DND-41 (cell line): ENCODE data around the gene CSNK2B.

Experiments used
- EZH2 ChIP-seq: IDR thresholded peaks from 3 replicates; pipeline ENCODE4 v1.6.1; 2012; ENCODE audit warnings: borderline replicate concordance, low read depth, mild to moderate bottlenecking, moderate library complexity, low read length, inconsistent platforms; ENCODE audit not compliant: severe bottlenecking
- TF ChIP-seq, protein P1 (sequence below): IDR thresholded peaks from 2 replicates; pipeline ENCODE4 v1.5.1; 2012; ENCODE audit warnings: borderline replicate concordance, low read length, moderate library complexity, mild to moderate bottlenecking; ENCODE audit not compliant: poor library complexity, severe bottlenecking; ENCODE audit errors: extremely low read depth

DNA sequence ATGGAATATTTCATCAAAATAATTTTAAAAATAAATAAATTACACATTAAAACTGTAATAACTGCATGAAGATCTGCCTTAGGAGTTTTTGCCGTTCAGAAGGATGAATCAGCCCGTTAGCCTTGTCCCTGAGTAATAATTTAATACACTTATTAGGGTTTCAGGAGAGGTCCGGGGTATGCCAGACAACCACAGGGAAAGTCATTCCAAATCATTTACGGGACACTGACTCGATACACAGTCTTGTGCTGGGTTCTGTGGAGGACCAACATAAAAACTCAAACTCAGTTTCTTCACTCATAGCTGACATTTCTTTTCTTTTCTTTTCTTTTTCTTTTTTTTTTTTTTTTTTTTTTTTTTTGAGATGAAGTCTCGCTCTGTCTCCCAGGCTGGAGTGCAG lies 40.1 kb downstream of the CSNK2B start:
- TF ChIP-seq, protein P1, sequence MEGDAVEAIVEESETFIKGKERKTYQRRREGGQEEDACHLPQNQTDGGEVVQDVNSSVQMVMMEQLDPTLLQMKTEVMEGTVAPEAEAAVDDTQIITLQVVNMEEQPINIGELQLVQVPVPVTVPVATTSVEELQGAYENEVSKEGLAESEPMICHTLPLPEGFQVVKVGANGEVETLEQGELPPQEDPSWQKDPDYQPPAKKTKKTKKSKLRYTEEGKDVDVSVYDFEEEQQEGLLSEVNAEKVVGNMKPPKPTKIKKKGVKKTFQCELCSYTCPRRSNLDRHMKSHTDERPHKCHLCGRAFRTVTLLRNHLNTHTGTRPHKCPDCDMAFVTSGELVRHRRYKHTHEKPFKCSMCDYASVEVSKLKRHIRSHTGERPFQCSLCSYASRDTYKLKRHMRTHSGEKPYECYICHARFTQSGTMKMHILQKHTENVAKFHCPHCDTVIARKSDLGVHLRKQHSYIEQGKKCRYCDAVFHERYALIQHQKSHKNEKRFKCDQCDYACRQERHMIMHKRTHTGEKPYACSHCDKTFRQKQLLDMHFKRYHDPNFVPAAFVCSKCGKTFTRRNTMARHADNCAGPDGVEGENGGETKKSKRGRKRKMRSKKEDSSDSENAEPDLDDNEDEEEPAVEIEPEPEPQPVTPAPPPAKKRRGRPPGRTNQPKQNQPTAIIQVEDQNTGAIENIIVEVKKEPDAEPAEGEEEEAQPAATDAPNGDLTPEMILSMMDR = no peak
- no peak for TF ChIP-seq EZH2
